ENCODE results near the gene HMGCR.
"Not testable (repeated sequence)": the region's sequence is repeated elsewhere in the genome, so short reads cannot be mapped to it uniquely, and the experiment has no call there.

DNA sequence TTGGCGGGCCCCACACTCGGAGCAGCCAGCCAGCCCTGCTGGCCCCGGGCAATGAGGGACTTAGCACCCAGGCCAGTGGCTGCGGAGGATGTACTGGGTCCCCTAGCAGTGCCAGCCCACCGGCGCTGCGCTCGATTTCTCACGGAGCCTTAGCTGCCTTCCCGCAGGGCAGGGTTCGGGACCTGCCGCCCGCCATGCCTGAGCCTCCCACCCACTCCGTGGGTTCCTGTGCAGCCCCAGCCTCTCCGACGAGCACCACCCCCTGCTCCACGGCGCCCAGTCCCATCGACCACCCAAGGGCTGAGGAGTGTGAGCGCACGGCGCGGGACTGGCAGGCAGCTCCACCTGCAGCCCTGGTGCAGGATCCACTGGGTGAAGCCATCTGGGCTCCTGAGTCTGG lies 3.3 kb upstream of the HMGCR start:
- TF ChIP-seq, protein P1, sequence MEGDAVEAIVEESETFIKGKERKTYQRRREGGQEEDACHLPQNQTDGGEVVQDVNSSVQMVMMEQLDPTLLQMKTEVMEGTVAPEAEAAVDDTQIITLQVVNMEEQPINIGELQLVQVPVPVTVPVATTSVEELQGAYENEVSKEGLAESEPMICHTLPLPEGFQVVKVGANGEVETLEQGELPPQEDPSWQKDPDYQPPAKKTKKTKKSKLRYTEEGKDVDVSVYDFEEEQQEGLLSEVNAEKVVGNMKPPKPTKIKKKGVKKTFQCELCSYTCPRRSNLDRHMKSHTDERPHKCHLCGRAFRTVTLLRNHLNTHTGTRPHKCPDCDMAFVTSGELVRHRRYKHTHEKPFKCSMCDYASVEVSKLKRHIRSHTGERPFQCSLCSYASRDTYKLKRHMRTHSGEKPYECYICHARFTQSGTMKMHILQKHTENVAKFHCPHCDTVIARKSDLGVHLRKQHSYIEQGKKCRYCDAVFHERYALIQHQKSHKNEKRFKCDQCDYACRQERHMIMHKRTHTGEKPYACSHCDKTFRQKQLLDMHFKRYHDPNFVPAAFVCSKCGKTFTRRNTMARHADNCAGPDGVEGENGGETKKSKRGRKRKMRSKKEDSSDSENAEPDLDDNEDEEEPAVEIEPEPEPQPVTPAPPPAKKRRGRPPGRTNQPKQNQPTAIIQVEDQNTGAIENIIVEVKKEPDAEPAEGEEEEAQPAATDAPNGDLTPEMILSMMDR (IDR thresholded peaks at IDR 0.05), result not testable (repeated sequence)
- not testable (repeated sequence) for TF ChIP-seq POLR2A (IDR thresholded peaks at IDR 0.05)

All from adrenal gland (tissue), 5 donors.